Measurements from ENCODE around the gene SMYD3. TPM values are rescaled to one million over a fixed set of nuclear protein-coding genes. Genes with fewer than 3 reads are reported as not detected.
"Not testable (repeated sequence)": the region's sequence is repeated elsewhere in the genome, so short reads cannot be mapped to it uniquely, and the experiment has no call there.

SMYD3 gene
- total and polyA plus RNA-seq, 2 of the 4 experiments (the other 2 are of a cell fraction): 26.5 to 37.6 TPM

GRCh38 chr1:246029616-246030015, 477.5 kb downstream of the SMYD3 start:
- Histone ChIP-seq H3K4me1 (ENCODE audit: control insufficient read depth, insufficient read depth, low read length) (peaks cover 2% of the 10 kb centered on the region; the same call in 1 of the 2 replicates), H2BK5ac (ENCODE audit: low read depth, low read length, poor library complexity, severe bottlenecking) (no peak overlapping the region), H3K9ac (ENCODE audit: low read depth, low read length) (no peak overlapping the region), H2AK9ac (replicated peaks; ENCODE audit: low read depth, low read length, poor library complexity) (no peak overlapping the region), H3K4ac (ENCODE audit: low read depth, low read length) (no peak overlapping the region), H3K4me3 (ENCODE audit: insufficient read depth, low read depth, low read length) (no peak overlapping the region), H3K9me3 (ENCODE audit: control insufficient read depth, insufficient read depth, low read length) (no peaks in the 10 kb centered on the region), H2AK5ac (ENCODE audit: low read depth, low read length) (no peak overlapping the region), H3K27ac (ENCODE audit: insufficient read depth, low read length) (no peak overlapping the region), H4K5ac (ENCODE audit: low read depth, low read length) (no peak overlapping the region), H3K79me1 (ENCODE audit: low read depth in 1 of 2, low read length in 2 of 2) (no peaks in the 10 kb centered on the region; a peak in 1 of 4 replicates), H3K36me3 (ENCODE audit: control insufficient read depth, insufficient read depth, low read length) (no peaks in the 10 kb centered on the region), H3K4me2 (ENCODE audit: low read depth, low read length) (no peak overlapping the region), H3K9me1 (ENCODE audit: insufficient read depth, low read length) (no peaks in the 10 kb centered on the region), H2BK15ac (ENCODE audit: low read depth, low read length) (no peak overlapping the region), H3K14ac (replicated peaks; ENCODE audit: low read depth, low read length) (no peak overlapping the region), H4K8ac (ENCODE audit: low read depth in 2 of 2, low read length in 2 of 2) (no peak overlapping the region), H3K23ac (ENCODE audit: low read depth, low read length) (no peak overlapping the region), H2BK120ac (ENCODE audit: low read depth, low read length) (no peak overlapping the region), H3K18ac (ENCODE audit: low read depth, low read length) (no peak overlapping the region), H2BK20ac (ENCODE audit: low read depth, low read length) (no peak overlapping the region), H3K27me3 (ENCODE audit: control insufficient read depth, insufficient read depth, low read length) (no peaks in the 10 kb centered on the region), H4K91ac (ENCODE audit: insufficient read depth, low read depth, low read length) (no peak overlapping the region), H2AFZ (replicated peaks; ENCODE audit: low read length, poor library complexity) (no peak overlapping the region), H4K20me1 (ENCODE audit: insufficient read depth, low read length) (no peaks in the 10 kb centered on the region), H3K56ac (ENCODE audit: extremely low read depth, insufficient read depth, low read length) (no peak overlapping the region)
- ChIA-PET CTCF (no interaction called here), POLR2A (ENCODE audit: unreplicated experiment) (no interaction called here)
- DNase-seq: peak; percentile 42
- intact Hi-C loops (cut with micrococcal nuclease) (no loop called here), in situ Hi-C loops (cut with MboI; ENCODE audit: low sequenced_read_pairs) (no loop called here), dilution Hi-C loops (cut with HindIII; ENCODE audit: low sequenced_read_pairs, unreplicated experiment) (no loop called here)
- ATAC-seq (ENCODE audit: low read depth): no peak
- no TSS peak for BruUV-seq (replicated peaks)
- no CpG with 5 or more reads among the region's 1 CpG for WGBS, 2 experiments (ENCODE audit: extremely low coverage in 2 of 2, insufficient read length in 1 of 2)
- TF ChIP-seq RFX5 (IDR thresholded peaks at IDR 0.05; ENCODE audit: low read depth, low read length): peak; percentile 19; the same call in 1 of the 2 replicates
- TF ChIP-seq POLR2A (IDR thresholded peaks at IDR 0.05; ENCODE audit: low read depth, low read length): no peak
- TF ChIP-seq CEBPB (IDR thresholded peaks at IDR 0.05; ENCODE audit: low read depth, low read length): no peak
- no peak for TF ChIP-seq BHLHE40 (IDR thresholded peaks at IDR 0.05; ENCODE audit: low read depth, low read length)

GRCh38 chr1:246024118-246024517, 483.0 kb downstream of the SMYD3 start:
- H2AK9ac ChIP-seq (replicated peaks; ENCODE audit: low read depth, low read length, poor library complexity); H2AK5ac ChIP-seq (ENCODE audit: low read depth, low read length); H2BK5ac ChIP-seq (ENCODE audit: low read depth, low read length, poor library complexity, severe bottlenecking); H4K5ac ChIP-seq (ENCODE audit: low read depth, low read length); H3K23ac ChIP-seq (ENCODE audit: low read depth, low read length); H4K20me1 ChIP-seq (ENCODE audit: insufficient read depth, low read length); H3K4ac ChIP-seq (ENCODE audit: low read depth, low read length); H3K18ac ChIP-seq (ENCODE audit: low read depth, low read length); H2BK15ac ChIP-seq (ENCODE audit: low read depth, low read length); H3K56ac ChIP-seq (ENCODE audit: extremely low read depth, insufficient read depth, low read length); H3K4me2 ChIP-seq (ENCODE audit: low read depth, low read length); CTCF ChIA-PET; H3K9ac ChIP-seq (ENCODE audit: low read depth, low read length); H3K9me3 ChIP-seq (ENCODE audit: control insufficient read depth, insufficient read depth, low read length); dilution Hi-C loops (cut with HindIII; ENCODE audit: low sequenced_read_pairs, unreplicated experiment); H4K91ac ChIP-seq (ENCODE audit: insufficient read depth, low read depth, low read length); DNase-seq; H2AFZ ChIP-seq (replicated peaks; ENCODE audit: low read length, poor library complexity); H3K79me1 ChIP-seq (ENCODE audit: low read depth in 1 of 2, low read length in 2 of 2); in situ Hi-C loops (cut with MboI; ENCODE audit: low sequenced_read_pairs); ATAC-seq (ENCODE audit: low read depth); H3K14ac ChIP-seq (replicated peaks; ENCODE audit: low read depth, low read length); H3K4me3 ChIP-seq (ENCODE audit: insufficient read depth, low read depth, low read length); H3K4me1 ChIP-seq (ENCODE audit: control insufficient read depth, insufficient read depth, low read length); H2BK120ac ChIP-seq (ENCODE audit: low read depth, low read length); POLR2A ChIA-PET (ENCODE audit: unreplicated experiment); H3K9me1 ChIP-seq (ENCODE audit: insufficient read depth, low read length); intact Hi-C loops (cut with micrococcal nuclease); H3K27ac ChIP-seq (ENCODE audit: insufficient read depth, low read length); H3K27me3 ChIP-seq (ENCODE audit: control insufficient read depth, insufficient read depth, low read length); H2BK20ac ChIP-seq (ENCODE audit: low read depth, low read length); BruUV-seq (replicated peaks); H4K8ac ChIP-seq (ENCODE audit: low read depth in 2 of 2, low read length in 2 of 2); H3K36me3 ChIP-seq (ENCODE audit: control insufficient read depth, insufficient read depth, low read length): not testable (repeated sequence)
- no CpG with 5 or more reads among the region's 1 CpG for WGBS, 2 experiments (ENCODE audit: extremely low coverage in 2 of 2, insufficient read length in 1 of 2)
